Measurements from ENCODE around the gene DYNC1H1.
"Not testable (repeated sequence)": the region's sequence is repeated elsewhere in the genome, so short reads cannot be mapped to it uniquely, and the experiment has no call there.

DYNC1H1 gene

DNA sequence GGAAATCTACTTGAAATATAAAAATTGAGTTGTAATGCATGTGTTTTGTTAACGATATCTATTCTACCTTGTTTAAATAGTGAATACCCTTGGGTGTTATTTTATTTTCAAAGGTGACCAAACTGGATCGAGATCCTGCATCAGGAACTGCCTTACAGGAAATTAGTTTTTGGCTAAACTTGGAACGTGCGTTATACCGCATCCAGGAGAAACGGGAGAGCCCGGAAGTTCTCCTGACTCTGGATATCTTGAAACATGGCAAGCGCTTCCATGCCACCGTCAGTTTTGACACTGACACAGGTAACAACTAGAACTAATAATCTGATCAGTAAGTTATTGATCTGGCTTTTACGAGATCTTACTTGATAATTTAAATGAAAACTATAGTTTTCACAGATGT, 15.9 kb downstream of the DYNC1H1 start:
- no peak overlapping the region for H2AK5ac ChIP-seq (ENCODE audit: low read depth, low read length)
- no CpG with 5 or more reads among the region's 10 CpGs for WGBS, 2 donors (ENCODE audit: extremely low coverage in 2 of 2, insufficient read length in 2 of 2, insufficient replicate concordance in 1 of 2)
- no peak overlapping the region for H2BK15ac ChIP-seq (ENCODE audit: low read length)
- no peak for DNase-seq (ENCODE audit: low spot score)
- no peaks in the 10 kb centered on the region for H3K4me1 ChIP-seq (ENCODE audit: control insufficient read depth in 2 of 2, insufficient read depth in 1 of 2, low read depth in 1 of 2, low read length in 2 of 2)
- H2BK12ac ChIP-seq (ENCODE audit: low read length): no peak overlapping the region
- H2BK120ac ChIP-seq (ENCODE audit: low read depth, low read length): no peak overlapping the region
- H3K4me2 ChIP-seq (ENCODE audit: insufficient read depth, low read length, poor library complexity, severe bottlenecking): no peak overlapping the region
- H3K14ac ChIP-seq (ENCODE audit: low read length): no peak overlapping the region
- H2BK5ac ChIP-seq (ENCODE audit: low read length): no peak overlapping the region
- no peak overlapping the region for H3K23ac ChIP-seq (ENCODE audit: low read depth, low read length, poor library complexity)
- no peaks in the 10 kb centered on the region for H3K9me3 ChIP-seq (replicated peaks in 1 of 2; ENCODE audit: control insufficient read depth in 2 of 2, insufficient read depth in 1 of 2, low read depth in 1 of 2, low read length in 2 of 2)
- no peak overlapping the region for H4K8ac ChIP-seq (ENCODE audit: low read depth, low read length)
- H3K4ac ChIP-seq (ENCODE audit: low read length): no peak overlapping the region
- H3K27me3 ChIP-seq (ENCODE audit: control insufficient read depth in 3 of 3, insufficient read depth in 3 of 3, low read depth in 1 of 3, low read length in 3 of 3): no peaks in the 10 kb centered on the region
- H3K9ac ChIP-seq (ENCODE audit: low read depth, low read length, poor library complexity): no peak overlapping the region
- H3K79me1 ChIP-seq (ENCODE audit: low read depth, low read length): peaks cover under 1% of the 10 kb centered on the region
- no peak overlapping the region for H4K91ac ChIP-seq (ENCODE audit: low read depth, low read length, poor library complexity)
- H2AFZ ChIP-seq (ENCODE audit: low read length): no peak overlapping the region
- H3K4me3 ChIP-seq (ENCODE audit: low read length in 2 of 2): no peak overlapping the region
- no peak overlapping the region for H3K18ac ChIP-seq (ENCODE audit: low read length)
- H3K27ac ChIP-seq (replicated peaks; ENCODE audit: low read length): no peak overlapping the region
- H3K36me3 ChIP-seq (replicated peaks in 1 of 2; ENCODE audit: control insufficient read depth in 2 of 2, insufficient read depth in 2 of 2, low read length in 2 of 2): peaks cover 35 to 93% of the 10 kb centered on the region in 2 donors

DNA sequence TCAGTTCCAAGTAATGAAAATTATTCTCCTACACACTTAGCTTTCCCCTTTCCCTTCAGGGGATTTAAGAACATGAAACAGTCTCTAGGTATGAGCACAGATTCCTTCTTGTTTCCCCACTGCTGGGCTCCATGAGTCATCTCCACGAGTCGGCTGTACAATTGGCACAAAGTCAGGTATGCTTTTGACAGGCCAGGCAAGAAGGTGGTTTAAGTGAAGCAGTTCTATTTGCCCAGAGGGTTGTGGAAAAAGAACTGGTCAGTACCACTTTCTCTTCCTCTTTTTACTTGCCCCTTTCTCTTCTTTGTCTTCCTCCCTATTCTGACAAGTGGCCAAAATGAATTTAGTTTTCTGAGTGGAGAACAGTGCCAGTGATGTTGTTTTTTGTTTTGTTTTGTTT, 16.3 kb downstream of the DYNC1H1 start:
- H4K91ac ChIP-seq (ENCODE audit: low read depth, low read length, poor library complexity): no peak overlapping the region

DNA sequence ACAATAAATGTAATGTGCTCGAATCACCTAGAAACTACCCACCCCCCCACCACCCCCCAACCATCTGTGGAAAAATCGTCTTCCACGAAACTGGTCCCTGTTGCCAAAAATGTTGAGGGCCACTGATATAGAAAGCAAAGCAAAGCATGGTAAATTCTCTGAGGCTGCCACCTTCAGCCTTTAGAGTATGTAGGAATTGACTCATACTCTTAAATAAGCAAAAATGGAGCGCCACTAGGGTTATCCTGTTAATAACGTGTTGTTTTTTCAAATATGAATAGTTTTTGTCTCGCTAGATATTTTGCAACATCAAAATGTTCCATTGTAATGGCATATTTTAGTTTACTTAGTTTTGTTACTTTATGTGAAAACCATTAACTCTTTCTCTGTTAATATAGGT, 18.2 kb downstream of the DYNC1H1 start:
- H3K27me3 ChIP-seq (ENCODE audit: control insufficient read depth in 3 of 3, insufficient read depth in 3 of 3, low read depth in 1 of 3, low read length in 3 of 3): no peaks in the 10 kb centered on the region
- no peak overlapping the region for H2BK12ac ChIP-seq (ENCODE audit: low read length)
- H3K4me1 ChIP-seq (ENCODE audit: control insufficient read depth in 2 of 2, insufficient read depth in 1 of 2, low read depth in 1 of 2, low read length in 2 of 2): no peaks in the 10 kb centered on the region
- no peak overlapping the region for H3K23ac ChIP-seq (ENCODE audit: low read depth, low read length, poor library complexity)
- H3K27ac ChIP-seq (replicated peaks; ENCODE audit: low read length): no peak overlapping the region
- no peak overlapping the region for H2BK5ac ChIP-seq (ENCODE audit: low read length)
- H4K8ac ChIP-seq (ENCODE audit: low read depth, low read length): no peak overlapping the region
- no peak overlapping the region for H3K4me2 ChIP-seq (ENCODE audit: insufficient read depth, low read length, poor library complexity, severe bottlenecking)
- no peak overlapping the region for H3K9ac ChIP-seq (ENCODE audit: low read depth, low read length, poor library complexity)
- H3K4me3 ChIP-seq (ENCODE audit: low read length in 2 of 2): no peak overlapping the region
- no peak overlapping the region for H2AK5ac ChIP-seq (ENCODE audit: low read depth, low read length)
- no CpG with 5 or more reads among the region's 6 CpGs for WGBS, 2 donors (ENCODE audit: extremely low coverage in 2 of 2, insufficient read length in 2 of 2, insufficient replicate concordance in 1 of 2)
- no peak overlapping the region for H3K18ac ChIP-seq (ENCODE audit: low read length)
- H3K9me3 ChIP-seq (replicated peaks in 1 of 2; ENCODE audit: control insufficient read depth in 2 of 2, insufficient read depth in 1 of 2, low read depth in 1 of 2, low read length in 2 of 2): no peaks in the 10 kb centered on the region
- no peak overlapping the region for H2AFZ ChIP-seq (ENCODE audit: low read length)
- no peak overlapping the region for H3K4ac ChIP-seq (ENCODE audit: low read length)
- H3K79me1 ChIP-seq (ENCODE audit: low read depth, low read length): peaks cover 2% of the 10 kb centered on the region
- no peak for DNase-seq (ENCODE audit: low spot score)
- peaks cover 54 to 94% of the 10 kb centered on the region in 2 donors for H3K36me3 ChIP-seq (replicated peaks in 1 of 2; ENCODE audit: control insufficient read depth in 2 of 2, insufficient read depth in 2 of 2, low read length in 2 of 2)
- no peak overlapping the region for H4K91ac ChIP-seq (ENCODE audit: low read depth, low read length, poor library complexity)
- no peak overlapping the region for H2BK120ac ChIP-seq (ENCODE audit: low read depth, low read length)
- H2BK15ac ChIP-seq (ENCODE audit: low read length): no peak overlapping the region
- no peak overlapping the region for H3K14ac ChIP-seq (ENCODE audit: low read length)

More for the DNA sequence above, 16.3 kb downstream of the DYNC1H1 start:
- no peak for DNase-seq (ENCODE audit: low spot score)
- peaks cover 37 to 93% of the 10 kb centered on the region in 2 donors for H3K36me3 ChIP-seq (replicated peaks in 1 of 2; ENCODE audit: control insufficient read depth in 2 of 2, insufficient read depth in 2 of 2, low read length in 2 of 2)
- H3K4me3 ChIP-seq (ENCODE audit: low read length in 2 of 2): no peak overlapping the region
- H3K14ac ChIP-seq (ENCODE audit: low read length): no peak overlapping the region
- no peaks in the 10 kb centered on the region for H3K79me1 ChIP-seq (ENCODE audit: low read depth, low read length)
- no peak overlapping the region for H3K18ac ChIP-seq (ENCODE audit: low read length)
- no peak overlapping the region for H3K4ac ChIP-seq (ENCODE audit: low read length)
- no peak overlapping the region for H2AK5ac ChIP-seq (ENCODE audit: low read depth, low read length)
- no peak overlapping the region for H4K8ac ChIP-seq (ENCODE audit: low read depth, low read length)
- H3K4me2 ChIP-seq (ENCODE audit: insufficient read depth, low read length, poor library complexity, severe bottlenecking): no peak overlapping the region
- H3K27ac ChIP-seq (replicated peaks; ENCODE audit: low read length): no peak overlapping the region
- WGBS, 2 donors (ENCODE audit: extremely low coverage in 2 of 2, insufficient read length in 2 of 2, insufficient replicate concordance in 1 of 2): no CpG with 5 or more reads among the region's 2 CpGs
- no peak overlapping the region for H3K23ac ChIP-seq (ENCODE audit: low read depth, low read length, poor library complexity)
- H3K4me1 ChIP-seq (ENCODE audit: control insufficient read depth in 2 of 2, insufficient read depth in 1 of 2, low read depth in 1 of 2, low read length in 2 of 2): no peaks in the 10 kb centered on the region
- H3K27me3 ChIP-seq (ENCODE audit: control insufficient read depth in 3 of 3, insufficient read depth in 3 of 3, low read depth in 1 of 3, low read length in 3 of 3): no peaks in the 10 kb centered on the region
- no peak overlapping the region for H2BK15ac ChIP-seq (ENCODE audit: low read length)
- H2AFZ ChIP-seq (ENCODE audit: low read length): no peak overlapping the region
- no peaks in the 10 kb centered on the region for H3K9me3 ChIP-seq (replicated peaks in 1 of 2; ENCODE audit: control insufficient read depth in 2 of 2, insufficient read depth in 1 of 2, low read depth in 1 of 2, low read length in 2 of 2)
- H2BK5ac ChIP-seq (ENCODE audit: low read length): no peak overlapping the region
- no peak overlapping the region for H3K9ac ChIP-seq (ENCODE audit: low read depth, low read length, poor library complexity)
- no peak overlapping the region for H2BK120ac ChIP-seq (ENCODE audit: low read depth, low read length)
- H2BK12ac ChIP-seq (ENCODE audit: low read length): no peak overlapping the region

DNA sequence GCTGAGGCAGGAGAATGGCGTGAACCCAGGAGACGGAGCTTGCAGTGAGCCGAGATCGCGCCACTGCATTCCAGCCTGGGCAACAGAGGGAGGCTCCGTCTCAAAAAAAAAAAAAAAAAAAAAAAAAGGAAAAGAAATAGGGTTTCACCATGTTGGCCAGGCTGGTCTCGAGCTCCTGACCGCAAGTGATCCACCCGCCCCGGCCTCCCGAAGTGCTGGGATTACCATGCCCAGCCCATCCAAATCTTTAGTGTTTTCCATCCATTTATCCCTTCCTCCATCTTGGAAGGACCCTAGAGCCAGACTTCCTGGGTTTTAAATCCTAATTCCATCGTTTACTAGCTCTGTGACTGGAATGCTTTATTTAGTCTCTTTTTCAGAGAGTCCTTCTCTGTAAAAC, 20.5 kb downstream of the DYNC1H1 start:
- not testable (repeated sequence) for H4K91ac ChIP-seq (ENCODE audit: low read depth, low read length, poor library complexity); H3K79me1 ChIP-seq (ENCODE audit: low read depth, low read length); H2AFZ ChIP-seq (ENCODE audit: low read length); H3K14ac ChIP-seq (ENCODE audit: low read length); H3K4ac ChIP-seq (ENCODE audit: low read length); H4K8ac ChIP-seq (ENCODE audit: low read depth, low read length); H3K23ac ChIP-seq (ENCODE audit: low read depth, low read length, poor library complexity); H3K4me2 ChIP-seq (ENCODE audit: insufficient read depth, low read length, poor library complexity, severe bottlenecking); H2BK15ac ChIP-seq (ENCODE audit: low read length); H2BK12ac ChIP-seq (ENCODE audit: low read length); DNase-seq (ENCODE audit: low spot score); H3K9ac ChIP-seq (ENCODE audit: low read depth, low read length, poor library complexity); H3K18ac ChIP-seq (ENCODE audit: low read length); H3K4me3 ChIP-seq (ENCODE audit: low read length in 2 of 2); H3K27me3 ChIP-seq (ENCODE audit: control insufficient read depth in 3 of 3, insufficient read depth in 3 of 3, low read depth in 1 of 3, low read length in 3 of 3); H3K9me3 ChIP-seq (replicated peaks in 1 of 2; ENCODE audit: control insufficient read depth in 2 of 2, insufficient read depth in 1 of 2, low read depth in 1 of 2, low read length in 2 of 2); H2AK5ac ChIP-seq (ENCODE audit: low read depth, low read length); H3K27ac ChIP-seq (replicated peaks; ENCODE audit: low read length); H2BK120ac ChIP-seq (ENCODE audit: low read depth, low read length); H3K4me1 ChIP-seq (ENCODE audit: control insufficient read depth in 2 of 2, insufficient read depth in 1 of 2, low read depth in 1 of 2, low read length in 2 of 2); H2BK5ac ChIP-seq (ENCODE audit: low read length)
- peaks cover 62 to 94% of the 10 kb centered on the region in 2 donors for H3K36me3 ChIP-seq (replicated peaks in 1 of 2; ENCODE audit: control insufficient read depth in 2 of 2, insufficient read depth in 2 of 2, low read length in 2 of 2)
- no CpG with 5 or more reads among the region's 12 CpGs for WGBS, 2 donors (ENCODE audit: extremely low coverage in 2 of 2, insufficient read length in 2 of 2, insufficient replicate concordance in 1 of 2)
